Trophoblast cell (in vitro differentiated cells and primary cell): Measurements from ENCODE around the gene C4orf51. TPM values are rescaled to one million over a fixed set of nuclear protein-coding genes. Genes with fewer than 3 reads are reported as not detected.

Source experiments
- DNase-seq, 2 donors: peaks; one replicate each; pipeline ENCODE4 v3.0.0-alpha.2; 2016
- H2AFZ ChIP-seq: 2 replicates; pipeline ENCODE4 v1.6.1; 2013; ENCODE audit warnings: low read length, moderate library complexity, mild to moderate bottlenecking; ENCODE audit not compliant: insufficient read depth, poor library complexity
- H2AK5ac ChIP-seq: 2 replicates; pipeline ENCODE4 v1.6.1; 2013; ENCODE audit warnings: mild to moderate bottlenecking, low read length
- H2BK120ac ChIP-seq: 2 replicates; pipeline ENCODE4 v1.6.1; 2013; ENCODE audit warnings: low read length, mild to moderate bottlenecking, moderate library complexity; ENCODE audit not compliant: insufficient read depth, poor library complexity
- H2BK12ac ChIP-seq: 2 replicates; pipeline ENCODE4 v1.6.1; 2013; ENCODE audit warnings: mild to moderate bottlenecking, low read length, moderate library complexity
- H2BK5ac ChIP-seq: 2 replicates; pipeline ENCODE4 v1.6.1; 2013; ENCODE audit warnings: low read length, low read depth, moderate library complexity, mild to moderate bottlenecking; ENCODE audit not compliant: poor library complexity
- H3K14ac ChIP-seq: 2 replicates; pipeline ENCODE4 v1.6.1; 2013; ENCODE audit warnings: mild to moderate bottlenecking, low read length
- H3K18ac ChIP-seq: 2 replicates; pipeline ENCODE4 v1.6.1; 2013; ENCODE audit warnings: mild to moderate bottlenecking, low read length
- H3K23ac ChIP-seq: 2 replicates; pipeline ENCODE4 v1.6.1; 2013; ENCODE audit warnings: low read length
- H3K27ac ChIP-seq: 2 replicates; pipeline ENCODE4 v1.5.1; 2013; ENCODE audit warnings: low read depth, mild to moderate bottlenecking, inconsistent platforms, low read length, moderate library complexity
- H3K27me3 ChIP-seq: 2 replicates; pipeline ENCODE4 v1.6.1; 2013; ENCODE audit warnings: inconsistent platforms, mild to moderate bottlenecking, low read length, moderate library complexity; ENCODE audit not compliant: insufficient read depth
- H3K36me3 ChIP-seq, 2 experiments: 1 replicate in 1 of 2; 2 replicates in 1 of 2; pipeline ENCODE4 v1.6.1; 2013; ENCODE audit warnings: low read length in 2 of 2, mild to moderate bottlenecking in 2 of 2, moderate library complexity in 1 of 2; ENCODE audit not compliant: insufficient read depth in 2 of 2, control insufficient read depth in 1 of 2
- H3K4ac ChIP-seq: 2 replicates; pipeline ENCODE4 v1.6.1; 2013; ENCODE audit warnings: low read depth, mild to moderate bottlenecking, low read length, moderate library complexity
- H3K4me1 ChIP-seq, 2 experiments: 1 replicate in 1 of 2; 2 replicates in 1 of 2; pipeline ENCODE4 v1.6.1; 2013; ENCODE audit warnings: low read length in 2 of 2, mild to moderate bottlenecking in 2 of 2, moderate library complexity in 1 of 2; ENCODE audit not compliant: insufficient read depth in 2 of 2, control insufficient read depth in 1 of 2
- H3K4me2 ChIP-seq: 2 replicates; pipeline ENCODE4 v1.6.1; 2013; ENCODE audit warnings: inconsistent platforms, mild to moderate bottlenecking, low read length, moderate library complexity
- H3K4me3 ChIP-seq: 2 replicates; pipeline ENCODE4 v1.5.1; 2013; ENCODE audit warnings: mild to moderate bottlenecking, low read depth, low read length, inconsistent platforms
- H3K79me1 ChIP-seq: one replicate; pipeline ENCODE4 v1.6.1; 2013; ENCODE audit warnings: low read length
- H3K79me2 ChIP-seq: 2 replicates; pipeline ENCODE4 v1.6.1; 2013; ENCODE audit warnings: low read length, mild to moderate bottlenecking; ENCODE audit not compliant: control insufficient read depth, insufficient read depth, poor library complexity
- H3K9ac ChIP-seq: 2 replicates; pipeline ENCODE4 v1.6.1; 2013; ENCODE audit warnings: mild to moderate bottlenecking, low read length
- H3K9me3 ChIP-seq: 2 replicates; pipeline ENCODE4 v1.6.1; 2013; ENCODE audit warnings: low read depth, mild to moderate bottlenecking, control low read depth, inconsistent platforms, low read length; ENCODE audit not compliant: insufficient read depth
- H4K12ac ChIP-seq: 2 replicates; pipeline ENCODE4 v1.6.1; 2013; ENCODE audit warnings: low read depth, mild to moderate bottlenecking, low read length, moderate library complexity
- H4K8ac ChIP-seq: 2 replicates; pipeline ENCODE4 v1.6.1; 2013; ENCODE audit warnings: low read depth, mild to moderate bottlenecking, low read length, moderate library complexity
- H4K91ac ChIP-seq: one replicate; pipeline ENCODE4 v1.6.1; 2013; ENCODE audit warnings: low read depth, mild to moderate bottlenecking, low read length, moderate library complexity
- WGBS: extraction: QIAGEN DNeasy Blood & Tissue Kit; methylation state at CpG from one replicate; pipeline ENCODE4 v1.1.7; 2013; ENCODE audit warnings: missing lambda C conversion rate; ENCODE audit not compliant: insufficient read length, insufficient coverage; ENCODE audit errors: extremely low coverage; 5-methylcytosine and 5-hydroxymethylcytosine counted together
- polyA plus RNA-seq: library from polyadenylated mRNA; stranded (reverse); fragments of 200-250 nt; gene quantifications from 2 replicates; pipeline ENCODE4 v1.2.3, GENCODE V29; 2013

Gene C4orf51
- polyA plus RNA-seq, result not detected in 2 replicates

DNA sequence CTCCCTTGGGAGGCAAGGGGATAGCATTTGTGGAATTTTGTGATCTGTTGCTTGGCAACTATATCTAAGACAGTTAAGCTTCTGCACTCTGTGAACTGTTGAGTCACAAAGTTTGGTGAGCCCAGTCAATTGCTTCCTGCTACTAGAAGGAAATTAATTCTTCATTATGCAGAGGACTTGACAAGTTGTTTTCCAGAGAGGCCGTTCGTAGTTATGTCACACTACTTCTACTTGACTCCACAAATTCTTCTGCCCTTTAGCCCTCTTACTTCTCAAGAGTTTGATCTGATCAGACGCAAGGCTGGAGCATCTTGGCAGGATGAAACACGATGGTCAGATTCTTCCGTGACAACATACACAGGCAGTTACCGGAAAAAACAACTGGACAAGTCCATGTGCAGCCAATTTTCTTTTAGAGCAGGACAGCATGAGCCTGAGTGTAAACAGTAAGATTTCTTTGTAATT, at the start of gene C4orf51:
Gene C4orf51 (plus strand): TSS at position 156 of the 465 bp plus-strand sequence. CDS start 58 bp downstream, at position 214.
- Histone ChIP-seq H2BK5ac (no peak within 1 kb of the TSS), H3K9ac (no peak within 1 kb of the TSS), H3K79me1 (no peaks in the 10 kb centered on the region), H3K4me1 (no peaks in the 10 kb centered on the region), H3K27me3 (no peaks in the 10 kb centered on the region), H3K18ac (no peak within 1 kb of the TSS), H2AFZ (no peak within 1 kb of the TSS), H3K4me3 (no peak within 1 kb of the TSS), H2BK12ac (no peak within 1 kb of the TSS), H3K9me3 (no peaks in the 10 kb centered on the region), H3K23ac (no peak within 1 kb of the TSS), H4K12ac (no peak within 1 kb of the TSS), H4K8ac (no peak within 1 kb of the TSS), H2AK5ac (no peak within 1 kb of the TSS), H4K91ac (no peak within 1 kb of the TSS), H3K79me2 (no peaks in the 10 kb centered on the region), H3K14ac (no peak within 1 kb of the TSS), H3K27ac (no peak within 1 kb of the TSS), H3K4ac (no peak within 1 kb of the TSS), H2BK120ac (no peak within 1 kb of the TSS), H3K36me3 (no peaks in the 10 kb centered on the region), H3K4me2 (no peak within 1 kb of the TSS)
- DNase-seq, result no peak
- no CpG with 5 or more reads among the region's 6 CpGs for WGBS

DNA sequence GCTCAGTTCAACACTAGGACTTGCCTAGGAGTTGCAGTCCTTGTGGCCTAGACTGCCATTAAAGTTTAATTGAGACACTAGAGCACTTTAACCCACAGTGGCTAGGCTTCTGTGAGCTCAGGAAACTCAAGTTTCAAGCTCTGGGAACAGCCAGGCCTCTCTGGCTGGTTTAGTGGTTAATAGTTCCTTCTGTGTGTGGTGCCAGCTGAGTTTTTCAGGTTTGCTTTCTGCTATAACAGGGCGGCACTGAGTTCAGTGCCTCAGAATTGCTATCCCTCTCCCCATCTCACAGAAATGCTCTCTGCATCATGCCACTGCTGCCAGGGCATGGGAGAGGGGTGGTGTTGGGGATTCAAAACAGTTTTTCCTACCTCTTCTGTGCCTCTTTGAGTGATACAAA, 44.8 kb upstream of the C4orf51 start:
- H3K9me3 ChIP-seq, result no peaks in the 10 kb centered on the region
- H2BK120ac ChIP-seq, result no peak overlapping the region
- no peaks in the 10 kb centered on the region for H3K27me3 ChIP-seq
- no peak overlapping the region for H3K9ac ChIP-seq
- no peak overlapping the region for H3K4me3 ChIP-seq
- no peaks in the 10 kb centered on the region for H3K79me2 ChIP-seq
- H3K23ac ChIP-seq, result no peak overlapping the region
- no peak overlapping the region for H2AK5ac ChIP-seq
- no peak overlapping the region for H3K4ac ChIP-seq
- no peak overlapping the region for H4K91ac ChIP-seq
- H2BK12ac ChIP-seq, result no peak overlapping the region
- no peaks in the 10 kb centered on the region for H3K79me1 ChIP-seq
- no peak for DNase-seq
- no peak overlapping the region for H3K18ac ChIP-seq
- peaks cover 0 to 1% of the 10 kb centered on the region in 2 experiments for H3K36me3 ChIP-seq
- no peaks in the 10 kb centered on the region for H3K4me1 ChIP-seq
- no peak overlapping the region for H3K14ac ChIP-seq
- no peak overlapping the region for H2AFZ ChIP-seq
- H2BK5ac ChIP-seq, result no peak overlapping the region
- H4K8ac ChIP-seq, result no peak overlapping the region
- no peak overlapping the region for H3K4me2 ChIP-seq
- no peak overlapping the region for H3K27ac ChIP-seq
- no peak overlapping the region for H4K12ac ChIP-seq
- no CpG with 5 or more reads among the region's 1 CpG for WGBS

DNA sequence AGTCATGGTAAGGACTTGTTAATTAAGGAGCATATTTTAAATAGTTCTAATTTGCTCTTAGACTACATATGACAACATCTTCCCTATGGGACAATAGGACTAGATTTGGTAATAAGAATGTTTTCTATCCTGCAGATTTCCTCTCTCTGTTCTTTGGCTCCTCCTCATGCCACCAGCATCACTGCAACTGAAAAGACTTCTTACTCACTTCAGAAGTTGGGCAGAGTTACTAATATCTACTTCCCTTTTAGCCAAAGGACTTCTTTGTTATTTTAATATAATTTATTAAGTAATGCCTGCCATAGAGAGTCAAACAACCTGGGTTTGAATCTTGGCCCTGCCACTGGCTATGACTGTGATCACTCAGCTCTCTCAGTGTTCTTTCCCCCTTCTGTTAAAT, 44.3 kb upstream of the C4orf51 start:
- H2BK120ac ChIP-seq, result no peak overlapping the region
- no peaks in the 10 kb centered on the region for H3K27me3 ChIP-seq
- no peak overlapping the region for H2AK5ac ChIP-seq
- H3K4me1 ChIP-seq, result no peaks in the 10 kb centered on the region
- no peak overlapping the region for H4K8ac ChIP-seq
- no peak overlapping the region for H3K23ac ChIP-seq
- no peaks in the 10 kb centered on the region for H3K9me3 ChIP-seq
- H3K4ac ChIP-seq, result no peak overlapping the region
- no peak overlapping the region for H3K18ac ChIP-seq
- peaks cover 0 to 1% of the 10 kb centered on the region in 2 experiments for H3K36me3 ChIP-seq
- no peak overlapping the region for H2BK12ac ChIP-seq
- H4K12ac ChIP-seq, result no peak overlapping the region
- DNase-seq, result no peak
- no peak overlapping the region for H3K27ac ChIP-seq
- no peaks in the 10 kb centered on the region for H3K79me1 ChIP-seq
- H4K91ac ChIP-seq, result no peak overlapping the region
- H3K79me2 ChIP-seq, result no peaks in the 10 kb centered on the region
- H2BK5ac ChIP-seq, result no peak overlapping the region
- no peak overlapping the region for H3K9ac ChIP-seq
- H2AFZ ChIP-seq, result no peak overlapping the region
- no peak overlapping the region for H3K4me3 ChIP-seq
- no peak overlapping the region for H3K14ac ChIP-seq
- no peak overlapping the region for H3K4me2 ChIP-seq

DNA sequence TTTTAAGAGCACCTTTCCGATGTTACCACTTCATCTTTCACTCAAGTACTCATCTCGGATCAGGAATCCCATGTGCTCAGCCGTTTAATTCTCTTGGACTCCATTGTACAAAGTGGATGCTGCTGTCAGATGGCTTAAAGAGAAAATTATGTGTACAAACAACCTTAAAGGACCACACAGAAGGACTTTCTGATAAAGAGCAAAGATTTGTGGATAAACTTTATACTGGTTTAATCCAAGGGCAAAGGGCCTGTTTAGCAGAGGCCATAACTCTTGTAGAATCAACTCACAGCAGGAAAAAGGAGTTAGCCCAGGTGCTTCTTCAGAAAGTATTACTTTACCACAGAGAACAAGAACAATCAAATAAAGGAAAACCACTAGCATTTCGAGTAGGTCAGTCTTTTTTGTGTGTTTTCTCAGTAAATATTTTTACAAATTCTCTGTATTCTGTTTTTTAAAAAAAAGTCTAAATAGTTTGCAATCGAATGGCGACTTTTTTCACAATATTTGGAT, 40.7 kb upstream of the C4orf51 start:
- H3K9me3 ChIP-seq, result no peaks in the 10 kb centered on the region
- no peak for DNase-seq
- H4K8ac ChIP-seq, result no peak overlapping the region
- H3K27me3 ChIP-seq, result no peaks in the 10 kb centered on the region
- no CpG with 5 or more reads among the region's 6 CpGs for WGBS
- H3K79me2 ChIP-seq, result no peaks in the 10 kb centered on the region
- H3K36me3 ChIP-seq, result no peaks in the 10 kb centered on the region
- no peak overlapping the region for H3K27ac ChIP-seq
- no peaks in the 10 kb centered on the region for H3K4me1 ChIP-seq
- H2AFZ ChIP-seq, result no peak overlapping the region
- no peaks in the 10 kb centered on the region for H3K79me1 ChIP-seq
- no peak overlapping the region for H3K4me3 ChIP-seq
- H3K4ac ChIP-seq, result no peak overlapping the region
- no peak overlapping the region for H2BK5ac ChIP-seq
- no peak overlapping the region for H3K14ac ChIP-seq
- H4K91ac ChIP-seq, result no peak overlapping the region
- H3K9ac ChIP-seq, result no peak overlapping the region
- no peak overlapping the region for H2BK12ac ChIP-seq
- H2AK5ac ChIP-seq, result no peak overlapping the region
- H4K12ac ChIP-seq, result no peak overlapping the region
- H2BK120ac ChIP-seq, result no peak overlapping the region
- no peak overlapping the region for H3K4me2 ChIP-seq
- no peak overlapping the region for H3K23ac ChIP-seq
- no peak overlapping the region for H3K18ac ChIP-seq
